H9 (cell line): Measurements from ENCODE around the gene SUMF1. TPM values are rescaled to one million over a fixed set of nuclear protein-coding genes. Genes with fewer than 3 reads are reported as not detected.

ENCODE experiments used
- DNase-seq: peaks from one replicate; pipeline ENCODE4 v3.0.0-alpha.2; 2017
- H2AFZ ChIP-seq: one replicate; pipeline ENCODE4 v1.6.1; 2013; ENCODE audit warnings: mild to moderate bottlenecking, low read length, control low read depth, moderate library complexity
- H2AK5ac ChIP-seq: 2 replicates; pipeline ENCODE4 v1.6.1; 2013; ENCODE audit warnings: low read length, control low read depth, mixed read lengths; ENCODE audit not compliant: insufficient read length
- H2BK120ac ChIP-seq: one replicate; pipeline ENCODE4 v1.6.1; 2013; ENCODE audit warnings: low read depth, mild to moderate bottlenecking, low read length, control low read depth, inconsistent platforms; ENCODE audit not compliant: poor library complexity, severe bottlenecking
- H2BK12ac ChIP-seq: 2 replicates; pipeline ENCODE4 v1.6.1; 2013; ENCODE audit warnings: low read length, control low read depth, mixed read lengths, low read depth; ENCODE audit not compliant: insufficient read length
- H2BK15ac ChIP-seq: 2 replicates; pipeline ENCODE4 v1.6.1; 2013; ENCODE audit warnings: low read depth, low read length, control low read depth
- H2BK20ac ChIP-seq: one replicate; pipeline ENCODE4 v1.6.1; 2013; ENCODE audit warnings: low read depth, mild to moderate bottlenecking, low read length, control low read depth, inconsistent platforms; ENCODE audit not compliant: poor library complexity, severe bottlenecking
- H2BK5ac ChIP-seq: 2 replicates; pipeline ENCODE4 v1.6.1; 2013; ENCODE audit warnings: low read length, control low read depth, mixed read lengths; ENCODE audit not compliant: insufficient read length
- H3K14ac ChIP-seq: 2 replicates; pipeline ENCODE4 v1.6.1; 2013; ENCODE audit warnings: low read length, control low read depth; ENCODE audit not compliant: insufficient read depth
- H3K18ac ChIP-seq: 2 replicates; pipeline ENCODE4 v1.6.1; 2013; ENCODE audit warnings: low read depth, mild to moderate bottlenecking, mixed read lengths, low read length, control low read depth; ENCODE audit not compliant: insufficient read length
- H3K23ac ChIP-seq: 2 replicates; pipeline ENCODE4 v1.6.1; 2013; ENCODE audit warnings: low read length, control low read depth, mixed read lengths, low read depth; ENCODE audit not compliant: insufficient read length
- H3K23me2 ChIP-seq: 2 replicates; pipeline ENCODE4 v1.6.1; 2013; ENCODE audit warnings: low read depth, mild to moderate bottlenecking, mixed read lengths, low read length, control low read depth; ENCODE audit not compliant: insufficient read length, poor library complexity, severe bottlenecking
- H3K27ac ChIP-seq: 2 replicates; pipeline ENCODE4 v1.5.1; 2013; ENCODE audit warnings: low read length, control low read depth, mixed read lengths, low read depth; ENCODE audit not compliant: insufficient read length
- H3K27me3 ChIP-seq: 2 replicates; pipeline ENCODE4 v1.6.1; 2013; ENCODE audit warnings: low read length, control low read depth, inconsistent platforms; ENCODE audit not compliant: insufficient read depth
- H3K4ac ChIP-seq: 2 replicates; pipeline ENCODE4 v1.6.1; 2013; ENCODE audit warnings: low read depth, mild to moderate bottlenecking, control low read depth, inconsistent platforms, low read length, moderate library complexity
- H3K4me1 ChIP-seq: 2 replicates; pipeline ENCODE4 v1.6.1; 2013; ENCODE audit warnings: low read length, control low read depth, inconsistent platforms; ENCODE audit not compliant: insufficient read depth
- H3K4me2 ChIP-seq: 2 replicates; pipeline ENCODE4 v1.6.1; 2013; ENCODE audit warnings: low read length, control low read depth, mixed read lengths; ENCODE audit not compliant: insufficient read length, insufficient read depth
- H3K56ac ChIP-seq: 2 replicates; pipeline ENCODE4 v1.6.1; 2013; ENCODE audit warnings: low read depth, mild to moderate bottlenecking, mixed read lengths, low read length, control low read depth; ENCODE audit not compliant: insufficient read length
- H3K79me1 ChIP-seq: 2 replicates; pipeline ENCODE4 v1.6.1; 2013; ENCODE audit warnings: low read depth, mild to moderate bottlenecking, moderate library complexity, low read length, control low read depth, inconsistent platforms; ENCODE audit not compliant: insufficient read depth, poor library complexity, severe bottlenecking
- H3K79me2 ChIP-seq: 2 replicates; pipeline ENCODE4 v1.6.1; 2013; ENCODE audit warnings: low read length, control low read depth, inconsistent platforms; ENCODE audit not compliant: insufficient read depth
- H3K9ac ChIP-seq: 2 replicates; pipeline ENCODE4 v1.6.1; 2013; ENCODE audit warnings: low read length, control low read depth, mixed read lengths; ENCODE audit not compliant: insufficient read length; ENCODE audit errors: extremely low read depth
- H3K9me3 ChIP-seq: one replicate; pipeline ENCODE4 v1.6.1; 2013; ENCODE audit warnings: low read depth, low read length, inconsistent platforms; ENCODE audit not compliant: control insufficient read depth
- H3T11ph ChIP-seq: one replicate; pipeline ENCODE4 v1.6.1; 2013; ENCODE audit warnings: mild to moderate bottlenecking, low read length, control low read depth, inconsistent platforms
- H4K20me1 ChIP-seq: one replicate; pipeline ENCODE4 v1.6.1; 2013; ENCODE audit not compliant: control insufficient read depth, insufficient read length, insufficient read depth
- H4K5ac ChIP-seq: 2 replicates; pipeline ENCODE4 v1.6.1; 2013; ENCODE audit warnings: low read depth, mild to moderate bottlenecking, mixed read lengths, low read length, control low read depth; ENCODE audit not compliant: insufficient read length
- H4K8ac ChIP-seq: replicated peaks from 2 replicates; pipeline ENCODE4 v1.6.1; 2013; ENCODE audit warnings: low read length, control low read depth, mixed read lengths, low read depth; ENCODE audit not compliant: insufficient read length
- H4K91ac ChIP-seq: 2 replicates; pipeline ENCODE4 v1.6.1; 2013; ENCODE audit warnings: low read depth, mild to moderate bottlenecking, moderate library complexity, mixed read lengths, low read length, control low read depth; ENCODE audit not compliant: insufficient read length
- H3K27ac Mint-ChIP-seq, 3 experiments: 2 replicates in 2 of 3; 3 replicates in 1 of 3; pipeline ENCODE4 v1.8.0; 2020 to 2021; ENCODE audit warnings: mixed read lengths in 3 of 3, mild to moderate bottlenecking in 1 of 3, moderate library complexity in 1 of 3
- H3K27me3 Mint-ChIP-seq: 2 replicates; pipeline ENCODE4 v1.8.0; 2021; ENCODE audit warnings: low read depth, mild to moderate bottlenecking, moderate library complexity, mixed read lengths
- H3K36me3 Mint-ChIP-seq, 3 experiments: 2 replicates in 2 of 3; 3 replicates in 1 of 3; pipeline ENCODE4 v1.8.0; 2020 to 2021; ENCODE audit warnings: low read depth in 3 of 3, mixed read lengths in 3 of 3; ENCODE audit not compliant: insufficient read depth in 1 of 3
- H3K4me1 Mint-ChIP-seq, 2 experiments: 2 replicates each; pipeline ENCODE4 v1.8.0; 2020; ENCODE audit warnings: mixed read lengths in 2 of 2
- H3K4me3 Mint-ChIP-seq, 2 experiments: 2 replicates in 1 of 2; 3 replicates in 1 of 2; pipeline ENCODE4 v1.8.0; 2020 to 2021; ENCODE audit warnings: mild to moderate bottlenecking in 2 of 2, mixed read lengths in 2 of 2, moderate library complexity in 1 of 2
- H3K9me3 Mint-ChIP-seq, 2 experiments: 2 replicates in 1 of 2; 3 replicates in 1 of 2; pipeline ENCODE4 v1.8.0; 2020; ENCODE audit warnings: mild to moderate bottlenecking in 2 of 2, mixed read lengths in 2 of 2, moderate library complexity in 1 of 2
- CTCF ChIP-seq: fragments of 200-600 bp; sonication (generic); conservative IDR thresholded peaks from 3 replicates; pipeline ENCODE4 v1.8.0; 2021; ENCODE audit warnings: antibody characterized with exemption, mild to moderate bottlenecking
- WGBS: extraction: QIAGEN DNeasy Blood & Tissue Kit; methylation state at CpG from one replicate; pipeline ENCODE4 v1.1.7; 2013; ENCODE audit warnings: missing lambda C conversion rate, low lambda C conversion rate, mixed read lengths; ENCODE audit not compliant: insufficient read length; ENCODE audit errors: extremely low coverage; 5-methylcytosine and 5-hydroxymethylcytosine counted together
- total RNA-seq: library from RNA; stranded (reverse); gene quantifications from 2 replicates; pipeline ENCODE4 v1.2.1, GENCODE V29; 2021

The SUMF1 gene
- total RNA-seq, 1 experiment from 2014 or later, result 9.5 TPM

GRCh38 chr3:4447295-4447999 lies 19.6 kb downstream of the SUMF1 start:
- WGBS, result no CpG with 5 or more reads among the region's 3 CpGs
- no peak overlapping the region for H2BK20ac ChIP-seq
- H3K4me1 ChIP-seq, result no peaks in the 10 kb centered on the region; the same call in 1 of the 2 replicates
- Mint-ChIP-seq H3K27me3 (no peaks in the 10 kb centered on the region), H3K9me3 (no peaks in the 10 kb centered on the region), H3K27ac (no peak overlapping the region; a peak in 1 of 7 replicates), H3K36me3 (peaks cover under 1 to 5% (median 3%) of the 10 kb centered on the region in 3 experiments; a peak in 6 of 7 replicates), H3K4me1 (peaks cover 13 to 18% of the 10 kb centered on the region in 2 experiments), H3K4me3 (no peak overlapping the region)
- no peak overlapping the region for H4K91ac ChIP-seq
- H3K27me3 ChIP-seq, result no peaks in the 10 kb centered on the region
- H3T11ph ChIP-seq, result no peak overlapping the region
- no peaks in the 10 kb centered on the region for H3K23me2 ChIP-seq
- H3K9me3 ChIP-seq, result no peaks in the 10 kb centered on the region
- no peak overlapping the region for H3K27ac ChIP-seq
- no peak for TF ChIP-seq CTCF
- no peak overlapping the region for H3K18ac ChIP-seq
- H4K5ac ChIP-seq, result no peak overlapping the region
- H4K8ac ChIP-seq, result no peak overlapping the region
- no peak overlapping the region for H3K4me2 ChIP-seq
- no peaks in the 10 kb centered on the region for H3K79me1 ChIP-seq
- no peak overlapping the region for H2BK15ac ChIP-seq
- no peak overlapping the region for H2BK120ac ChIP-seq
- H2BK5ac ChIP-seq, result no peak overlapping the region
- no peak overlapping the region for H3K23ac ChIP-seq
- H2AFZ ChIP-seq, result no peak overlapping the region
- H3K9ac ChIP-seq, result no peak overlapping the region
- no peak for DNase-seq
- H3K4ac ChIP-seq, result no peak overlapping the region
- H3K79me2 ChIP-seq, result no peaks in the 10 kb centered on the region
- H3K56ac ChIP-seq, result no peak overlapping the region
- H2BK12ac ChIP-seq, result no peak overlapping the region
- no peak overlapping the region for H3K14ac ChIP-seq
- no peak overlapping the region for H2AK5ac ChIP-seq
- no peaks in the 10 kb centered on the region for H4K20me1 ChIP-seq
